ENCODE data around the gene DHRS2. TPM values are rescaled to one million over a fixed set of nuclear protein-coding genes. Genes with fewer than 3 reads are reported as not detected.

DHRS2 gene
- total RNA-seq, 4 donors from 2014 or later, result 0.63 to 0.66 TPM; not detected in 2

DNA sequence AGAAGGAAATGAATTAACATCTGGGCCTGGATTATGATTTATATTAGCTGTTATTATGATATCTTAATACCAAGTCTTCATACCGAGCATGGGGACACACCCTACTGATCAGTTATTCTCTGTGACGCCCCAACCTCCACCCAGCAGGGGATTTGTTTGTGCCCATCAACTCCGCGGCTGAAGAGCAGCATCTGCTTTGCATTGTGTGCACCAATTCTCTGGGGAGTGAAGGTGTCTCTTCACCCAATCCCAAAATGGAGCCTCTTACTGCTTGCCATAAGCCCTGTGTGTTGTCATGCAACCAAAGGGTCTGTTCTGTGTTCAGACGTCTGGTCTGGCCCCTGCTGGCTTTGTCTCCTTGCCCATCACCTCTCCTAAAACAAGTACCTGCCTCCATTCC, 25.4 kb downstream of the DHRS2 start:
- intact Hi-C loops (cut with DNase I), result no loop called here
- WGBS, result 88% methylated on average over 4 of the region's 5 CpGs
- H3K4me3 ChIP-seq, result no peak overlapping the region

DNA sequence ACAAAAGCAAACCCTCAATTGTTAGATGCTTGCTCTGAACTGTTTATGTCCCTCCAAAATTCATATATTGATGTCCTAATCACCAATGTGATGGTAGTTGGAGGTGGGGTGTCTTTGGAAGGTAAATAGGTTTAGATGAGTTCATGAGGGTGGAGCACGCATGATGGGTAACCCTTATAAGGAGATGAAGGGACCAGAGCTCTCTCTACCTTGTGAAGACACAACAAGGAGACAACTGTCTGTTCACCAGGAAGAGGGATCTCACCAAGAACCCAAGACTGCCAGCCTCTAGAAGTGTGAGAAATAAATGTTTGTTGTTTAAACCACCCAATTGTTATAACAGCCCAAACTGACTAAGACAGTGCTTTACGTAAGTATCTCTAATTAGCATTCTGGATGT, 27.0 kb downstream of the DHRS2 start:
- no peak for DNase-seq (ENCODE audit: extremely low spot score)
- 98% methylated on average over 2 of the region's 2 CpGs for WGBS

More for the DNA sequence above, 25.4 kb downstream of the DHRS2 start:
- H3K27me3 ChIP-seq, result no peaks in the 10 kb centered on the region
- no peaks in the 10 kb centered on the region for H3K9me3 ChIP-seq
- H3K4me1 ChIP-seq, result no peaks in the 10 kb centered on the region
- DNase-seq (ENCODE audit: extremely low spot score), result no peak
- H3K27ac ChIP-seq (replicated peaks in 1 of 4), result no peak overlapping the region
- no peak for TF ChIP-seq POLR2AphosphoS5 (IDR thresholded peaks at IDR 0.05)
- TF ChIP-seq, protein P1, sequence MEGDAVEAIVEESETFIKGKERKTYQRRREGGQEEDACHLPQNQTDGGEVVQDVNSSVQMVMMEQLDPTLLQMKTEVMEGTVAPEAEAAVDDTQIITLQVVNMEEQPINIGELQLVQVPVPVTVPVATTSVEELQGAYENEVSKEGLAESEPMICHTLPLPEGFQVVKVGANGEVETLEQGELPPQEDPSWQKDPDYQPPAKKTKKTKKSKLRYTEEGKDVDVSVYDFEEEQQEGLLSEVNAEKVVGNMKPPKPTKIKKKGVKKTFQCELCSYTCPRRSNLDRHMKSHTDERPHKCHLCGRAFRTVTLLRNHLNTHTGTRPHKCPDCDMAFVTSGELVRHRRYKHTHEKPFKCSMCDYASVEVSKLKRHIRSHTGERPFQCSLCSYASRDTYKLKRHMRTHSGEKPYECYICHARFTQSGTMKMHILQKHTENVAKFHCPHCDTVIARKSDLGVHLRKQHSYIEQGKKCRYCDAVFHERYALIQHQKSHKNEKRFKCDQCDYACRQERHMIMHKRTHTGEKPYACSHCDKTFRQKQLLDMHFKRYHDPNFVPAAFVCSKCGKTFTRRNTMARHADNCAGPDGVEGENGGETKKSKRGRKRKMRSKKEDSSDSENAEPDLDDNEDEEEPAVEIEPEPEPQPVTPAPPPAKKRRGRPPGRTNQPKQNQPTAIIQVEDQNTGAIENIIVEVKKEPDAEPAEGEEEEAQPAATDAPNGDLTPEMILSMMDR (IDR thresholded peaks at IDR 0.05), result no peak
- TF ChIP-seq EP300 (IDR thresholded peaks at IDR 0.05), result no peak
- no peak for TF ChIP-seq POLR2A (IDR thresholded peaks at IDR 0.05; ENCODE audit: low read depth)
- H3K36me3 ChIP-seq, result no peaks in the 10 kb centered on the region

DNA sequence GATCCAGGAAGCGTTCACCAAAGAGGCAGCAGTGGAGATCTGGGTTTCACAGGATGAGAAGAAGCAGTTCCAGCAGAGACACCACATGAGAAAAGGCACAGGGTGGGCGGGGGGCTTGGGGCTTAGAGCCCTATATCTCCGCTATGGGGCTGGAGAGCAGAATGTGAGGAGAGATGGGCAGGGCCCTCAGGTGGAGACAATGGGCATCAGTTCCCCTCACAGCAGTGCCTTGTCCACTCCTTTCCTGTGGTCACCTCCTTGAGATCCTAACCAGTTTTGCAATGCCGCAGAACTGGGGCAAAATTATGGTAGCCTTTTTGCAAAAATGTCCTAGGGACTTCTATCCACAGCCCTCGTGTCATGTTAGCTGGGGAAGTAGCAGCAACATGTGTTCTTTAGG, 27.5 kb downstream of the DHRS2 start:
- intact Hi-C loops (cut with DNase I), result no loop called here
- 85% methylated on average over 5 of the region's 5 CpGs for WGBS
- no peaks in the 10 kb centered on the region for H3K27me3 ChIP-seq

More for the DNA sequence above, 27.0 kb downstream of the DHRS2 start:
- no peak overlapping the region for H3K4me3 ChIP-seq
- no peak overlapping the region for H3K27ac ChIP-seq (replicated peaks in 1 of 4)
- no peaks in the 10 kb centered on the region for H3K36me3 ChIP-seq
- H3K27me3 ChIP-seq, result no peaks in the 10 kb centered on the region
- no peaks in the 10 kb centered on the region for H3K9me3 ChIP-seq
- TF ChIP-seq, protein P1 (IDR thresholded peaks at IDR 0.05), result no peak
- TF ChIP-seq POLR2AphosphoS5 (IDR thresholded peaks at IDR 0.05) (no peak), POLR2A (IDR thresholded peaks at IDR 0.05; ENCODE audit: low read depth) (no peak), EP300 (IDR thresholded peaks at IDR 0.05) (no peak)
- intact Hi-C loops (cut with DNase I), result no loop called here
- no peaks in the 10 kb centered on the region for H3K4me1 ChIP-seq

DNA sequence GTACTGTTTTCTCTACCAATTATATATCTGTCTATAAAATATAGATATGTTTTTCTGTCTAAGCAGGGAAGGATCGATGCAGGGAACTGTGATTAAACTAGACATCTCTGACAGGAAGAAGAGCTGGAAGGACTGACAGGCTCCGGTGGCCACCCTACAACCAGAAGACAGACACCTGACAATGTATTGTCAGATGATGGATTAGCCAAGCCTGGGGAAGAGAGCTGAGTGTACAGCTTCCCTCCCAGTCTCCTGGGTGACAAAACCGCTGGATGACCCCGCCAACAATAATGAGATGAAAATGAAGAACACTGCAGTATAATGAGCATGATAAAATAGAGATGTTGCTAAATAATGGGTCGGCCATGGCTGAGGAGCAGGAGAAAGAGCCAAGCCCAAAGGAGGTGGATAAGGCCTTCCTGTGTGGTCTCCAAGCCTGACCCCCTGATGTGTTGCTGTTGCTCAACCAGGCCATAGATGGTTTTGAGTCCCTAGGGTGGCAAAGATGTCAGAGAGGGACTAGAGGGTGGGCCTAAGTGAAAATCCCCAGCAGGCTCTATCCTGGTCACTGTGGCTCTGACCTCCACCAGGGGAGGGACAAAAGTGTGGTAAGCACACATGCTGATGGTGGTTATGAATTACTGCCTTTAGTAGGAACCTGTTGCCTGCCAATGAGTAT, 28.2 kb downstream of the DHRS2 start:
- no peaks in the 10 kb centered on the region for H3K36me3 ChIP-seq
- TF ChIP-seq EP300 (IDR thresholded peaks at IDR 0.05) (no peak), POLR2AphosphoS5 (IDR thresholded peaks at IDR 0.05) (no peak), POLR2A (IDR thresholded peaks at IDR 0.05; ENCODE audit: low read depth) (no peak)
- TF ChIP-seq, protein P1 (IDR thresholded peaks at IDR 0.05), result no peak
- no peak overlapping the region for H3K4me3 ChIP-seq
- no peak for DNase-seq (ENCODE audit: extremely low spot score)
- no peaks in the 10 kb centered on the region for H3K4me1 ChIP-seq
- intact Hi-C loops (cut with DNase I), result no loop called here
- 91% methylated on average over 5 of the region's 5 CpGs for WGBS
- no peaks in the 10 kb centered on the region for H3K27me3 ChIP-seq
- no peaks in the 10 kb centered on the region for H3K9me3 ChIP-seq
- H3K27ac ChIP-seq (replicated peaks in 1 of 4), result no peak overlapping the region

More for the DNA sequence above, 27.5 kb downstream of the DHRS2 start:
- Histone ChIP-seq H3K36me3 (no peaks in the 10 kb centered on the region), H3K9me3 (no peaks in the 10 kb centered on the region), H3K4me3 (no peak overlapping the region), H3K4me1 (no peaks in the 10 kb centered on the region), H3K27ac (replicated peaks in 1 of 4) (no peak overlapping the region)
- TF ChIP-seq, protein P1 (IDR thresholded peaks at IDR 0.05), result no peak
- no peak for TF ChIP-seq POLR2A (IDR thresholded peaks at IDR 0.05; ENCODE audit: low read depth)
- TF ChIP-seq POLR2AphosphoS5 (IDR thresholded peaks at IDR 0.05), result no peak
- TF ChIP-seq EP300 (IDR thresholded peaks at IDR 0.05), result no peak
- no peak for DNase-seq (ENCODE audit: extremely low spot score)
